Subcutaneous adipose tissue (tissue), 4 donors: ENCODE results near the gene ADAMTS10. TPM values are rescaled to one million over a fixed set of nuclear protein-coding genes. Genes with fewer than 3 reads are reported as not detected.

Experiments
- total RNA-seq, 4 donors: library from RNA; depleted of rRNA; stranded (reverse); fragments of >200 nt; gene quantifications; one replicate each; pipeline ENCODE4 v1.1.0, GENCODE V29; 2016
- TF ChIP-seq, protein P1 (sequence below): fragments of 450-650 bp; IDR thresholded peaks from one replicate; pipeline ENCODE4 v1.5.1; 2016; ENCODE audit warnings: low read depth, mild to moderate bottlenecking, control low read depth, antibody characterized with exemption, moderate library complexity

ADAMTS10 gene
- 10 to 100 TPM; 17.8 to 63.9 (median 45.2) TPM for total RNA-seq

- TF ChIP-seq, protein P1, sequence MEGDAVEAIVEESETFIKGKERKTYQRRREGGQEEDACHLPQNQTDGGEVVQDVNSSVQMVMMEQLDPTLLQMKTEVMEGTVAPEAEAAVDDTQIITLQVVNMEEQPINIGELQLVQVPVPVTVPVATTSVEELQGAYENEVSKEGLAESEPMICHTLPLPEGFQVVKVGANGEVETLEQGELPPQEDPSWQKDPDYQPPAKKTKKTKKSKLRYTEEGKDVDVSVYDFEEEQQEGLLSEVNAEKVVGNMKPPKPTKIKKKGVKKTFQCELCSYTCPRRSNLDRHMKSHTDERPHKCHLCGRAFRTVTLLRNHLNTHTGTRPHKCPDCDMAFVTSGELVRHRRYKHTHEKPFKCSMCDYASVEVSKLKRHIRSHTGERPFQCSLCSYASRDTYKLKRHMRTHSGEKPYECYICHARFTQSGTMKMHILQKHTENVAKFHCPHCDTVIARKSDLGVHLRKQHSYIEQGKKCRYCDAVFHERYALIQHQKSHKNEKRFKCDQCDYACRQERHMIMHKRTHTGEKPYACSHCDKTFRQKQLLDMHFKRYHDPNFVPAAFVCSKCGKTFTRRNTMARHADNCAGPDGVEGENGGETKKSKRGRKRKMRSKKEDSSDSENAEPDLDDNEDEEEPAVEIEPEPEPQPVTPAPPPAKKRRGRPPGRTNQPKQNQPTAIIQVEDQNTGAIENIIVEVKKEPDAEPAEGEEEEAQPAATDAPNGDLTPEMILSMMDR: no peak
These were observed at the start of gene ADAMTS10 for GRCh38 chr19:8610041-8610935. ADAMTS10 (minus strand) TSS chr19:8610715; CDS start chr19:8605710, 5,005 bp downstream.

DNA sequence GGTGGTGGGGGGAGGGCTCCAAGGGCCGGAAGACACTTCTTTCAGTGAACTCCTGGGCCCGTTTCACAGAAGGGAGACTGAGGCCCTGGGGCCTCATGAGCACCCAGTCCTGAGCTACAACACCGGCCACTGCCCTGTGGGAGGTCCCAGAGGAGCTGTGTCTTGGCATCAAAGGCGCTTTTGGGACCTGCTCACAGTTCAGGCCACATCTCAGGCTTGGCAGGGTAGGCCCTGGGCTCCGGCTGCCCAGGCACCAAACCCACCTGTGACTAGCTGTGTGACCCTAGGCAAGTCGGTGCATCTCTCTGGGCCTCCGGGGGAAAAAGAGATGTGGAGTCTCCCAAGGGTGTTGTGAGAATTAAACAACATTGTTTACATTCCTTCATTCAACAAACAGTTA, 49.4 kb upstream of the ADAMTS10 start:
- TF ChIP-seq, protein P1: no peak

DNA sequence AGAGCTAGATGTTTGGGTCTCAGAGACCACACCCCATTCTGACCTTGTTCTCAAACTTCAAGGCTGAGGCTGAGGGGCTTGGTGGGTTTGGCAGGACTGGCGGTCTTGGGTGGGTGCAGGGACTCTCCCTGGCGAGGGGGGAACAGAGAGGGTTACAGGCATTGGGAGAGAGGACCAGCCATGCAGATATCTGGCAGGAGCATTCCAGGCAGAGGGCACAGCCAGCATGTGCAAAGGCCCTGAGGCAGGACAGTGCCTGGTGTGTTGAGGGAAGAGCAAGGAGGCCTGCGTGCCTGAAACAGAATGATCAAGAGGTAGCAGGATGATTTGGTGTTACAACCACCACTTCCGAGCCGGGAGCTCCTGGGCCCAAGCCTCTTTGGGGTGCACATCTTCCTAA, 47.4 kb upstream of the ADAMTS10 start:
- TF ChIP-seq, protein P1: no peak

DNA sequence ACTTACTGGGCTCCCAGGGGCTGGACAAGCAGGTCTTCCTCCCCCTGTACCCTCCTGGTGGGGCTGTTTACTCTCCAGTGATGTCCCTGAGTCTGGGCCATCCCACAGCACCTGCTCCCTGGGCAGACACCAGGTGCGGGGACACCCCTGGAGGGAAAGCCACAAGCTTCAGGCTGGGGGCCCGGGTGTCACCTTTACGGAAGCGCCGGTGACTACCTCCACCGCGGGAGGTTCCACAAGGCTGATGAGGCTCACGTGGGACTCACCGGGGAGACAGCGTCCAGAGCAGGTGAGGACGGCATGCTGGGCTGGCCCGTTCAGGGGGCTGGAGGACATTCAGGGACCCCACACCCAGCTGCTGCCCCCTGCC, 44.8 kb upstream of the ADAMTS10 start:
- TF ChIP-seq, protein P1: no peak

GRCh38 chr19:8654591-8655339, 44.2 kb upstream of the ADAMTS10 start:
- TF ChIP-seq, protein P1: no peak

GRCh38 chr19:8648240-8648639, 37.7 kb upstream of the ADAMTS10 start:
- TF ChIP-seq, protein P1: no peak

- TF ChIP-seq, protein P1: no peak
These were observed 33.5 kb upstream of the ADAMTS10 start for GRCh38 chr19:8643860-8644653.
